Measurements from ENCODE around the gene RASSF4.

The RASSF4 gene

DNA sequence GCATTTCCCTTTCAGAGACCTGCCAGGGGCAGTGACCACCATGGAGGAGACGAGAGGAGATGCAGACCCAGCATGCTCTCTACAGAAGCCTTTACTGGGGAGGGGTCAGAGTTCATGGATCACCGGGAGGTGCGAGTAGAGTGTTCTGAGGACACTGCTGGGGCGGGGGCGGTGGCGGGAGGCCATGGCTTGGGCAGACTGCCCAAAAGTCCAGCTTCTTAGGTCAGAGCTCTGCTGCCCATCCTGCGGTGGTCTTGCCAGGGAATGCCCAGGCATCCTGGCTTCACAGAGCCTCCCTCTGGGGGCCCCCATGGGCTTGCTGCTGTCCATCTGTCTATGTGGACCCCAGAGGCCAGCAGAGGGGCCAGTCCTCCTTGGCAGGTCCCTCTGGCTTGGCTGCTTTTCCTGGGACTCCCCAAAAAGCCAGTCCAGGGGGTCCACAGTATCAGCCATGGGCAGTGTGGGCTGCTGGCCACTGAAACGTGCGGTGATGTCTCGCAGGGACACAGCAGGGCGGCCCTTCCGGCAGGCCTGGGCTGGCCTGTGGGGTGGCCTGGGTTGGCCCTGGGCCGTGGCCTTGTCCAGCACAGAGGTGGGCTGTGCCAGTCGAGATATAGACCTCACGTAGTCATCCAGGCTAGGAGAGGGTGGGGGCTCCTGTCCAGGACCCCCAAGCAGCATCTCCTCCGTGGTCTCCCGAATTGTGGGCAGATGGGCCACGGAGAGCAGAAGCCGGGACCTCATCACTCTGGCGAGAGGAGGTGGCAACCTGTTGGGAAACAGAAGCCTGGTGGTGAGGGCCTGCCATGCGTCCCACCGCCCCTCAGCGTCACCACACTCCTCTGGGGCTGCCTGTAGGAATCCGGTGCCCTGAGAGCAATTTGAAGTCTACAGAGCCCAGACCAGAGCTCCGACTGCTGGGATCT is 17.9 kb downstream of the RASSF4 start:
- DNase-seq: no peak

DNA sequence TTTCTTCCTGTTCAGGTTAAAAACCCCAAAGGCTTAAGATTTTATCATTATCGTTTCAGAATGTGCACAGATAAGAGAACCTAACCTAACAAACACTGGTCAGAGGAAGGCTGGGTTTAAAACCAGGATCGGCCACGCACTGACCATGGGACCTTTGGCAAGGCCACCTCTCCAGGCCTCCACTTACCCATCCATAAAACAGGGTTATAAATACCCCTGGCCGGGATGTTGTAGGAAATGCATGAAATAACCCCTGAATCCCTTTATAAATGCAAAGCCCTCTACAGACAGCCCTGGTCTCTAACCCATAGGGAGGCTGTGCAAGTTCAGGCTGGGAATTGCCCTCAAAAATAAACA is 18.6 kb downstream of the RASSF4 start:
- no peak for DNase-seq

DNA sequence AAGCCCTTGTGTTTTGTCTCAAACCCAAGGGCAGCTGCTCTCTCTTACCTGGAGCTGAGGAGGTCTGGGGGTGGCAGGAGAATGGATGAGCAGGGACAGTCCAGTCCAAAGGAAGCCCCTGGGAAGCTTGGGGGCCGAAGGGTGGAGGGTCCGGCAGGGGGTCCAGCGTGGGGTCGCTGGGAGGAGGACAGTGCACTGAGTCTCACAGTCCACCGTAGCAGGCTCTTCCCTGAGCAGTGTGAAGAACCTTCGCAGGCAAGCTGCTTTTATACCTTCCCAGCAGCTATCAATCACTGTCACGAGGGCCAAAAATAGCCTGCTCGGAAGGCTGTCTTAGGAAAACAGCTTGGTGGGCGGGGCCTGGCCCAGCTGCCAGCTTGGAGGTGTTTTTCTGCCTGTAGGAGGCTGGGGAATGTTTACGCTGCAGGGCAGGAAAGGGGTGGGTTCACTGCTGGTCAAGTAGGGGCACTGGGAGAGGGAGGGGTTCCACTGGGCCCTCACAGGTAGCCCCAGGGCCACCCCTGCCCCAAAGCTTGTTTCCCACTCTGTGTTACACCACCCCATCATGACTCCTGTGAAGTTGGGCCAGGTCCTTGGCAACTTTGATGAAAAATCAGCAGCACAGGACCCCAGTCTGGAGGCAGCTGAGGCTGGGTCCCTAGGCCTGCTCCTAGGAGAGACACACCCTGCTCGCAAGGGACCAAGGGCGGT is 19.1 kb downstream of the RASSF4 start, which contains the start of gene DEPP1:
TSS of gene DEPP1 (minus strand) at position 240 of the 711 bp plus-strand sequence. CDS start 779 bp downstream, outside the sequence.
- peak; percentile 71 to 88 for DNase-seq

DNA sequence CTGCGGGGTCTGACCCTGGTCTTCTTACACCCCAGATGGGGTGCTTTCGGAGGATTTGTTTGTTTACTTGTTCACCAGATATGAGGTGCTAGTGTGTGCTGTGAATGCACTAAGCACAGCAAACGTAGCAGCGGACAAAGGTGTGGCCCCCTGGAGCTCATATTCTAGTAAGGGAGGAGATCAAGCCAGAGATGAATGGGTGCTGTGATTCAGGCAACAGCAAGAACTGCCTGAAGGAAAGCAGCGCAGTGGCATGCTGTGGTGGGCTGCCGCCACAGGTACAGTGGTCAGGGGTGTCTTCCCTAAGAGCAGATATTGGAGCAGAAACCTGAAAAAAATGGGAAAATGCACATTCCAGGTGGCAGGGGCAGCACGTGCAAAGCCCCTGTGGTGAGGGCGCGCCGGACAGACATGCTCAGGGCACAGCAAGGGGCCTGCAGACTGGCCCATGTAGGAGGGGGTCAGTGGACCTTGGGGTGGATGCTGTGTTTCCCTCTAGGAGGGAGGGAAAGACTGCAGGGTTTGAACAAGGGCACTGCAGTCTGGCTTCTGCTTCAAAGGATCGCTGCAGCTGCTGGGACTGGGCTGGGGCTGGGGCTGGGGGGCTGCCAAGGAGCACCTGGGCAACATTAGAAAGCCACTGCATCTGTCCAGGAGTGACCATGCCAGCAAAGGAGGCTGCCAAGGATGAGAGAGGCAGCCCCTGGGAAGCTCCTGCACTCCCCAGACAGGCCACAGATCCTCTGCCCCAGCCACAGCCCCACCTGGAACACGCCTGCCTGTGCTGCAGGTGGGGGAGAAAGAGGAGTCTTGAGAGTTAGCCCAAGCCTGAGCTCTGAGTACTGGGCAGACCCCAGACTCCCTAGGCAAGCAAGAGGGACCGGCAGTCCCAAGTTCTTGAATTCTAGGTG is 19.9 kb downstream of the RASSF4 start:
- DNase-seq: no peak

DNA sequence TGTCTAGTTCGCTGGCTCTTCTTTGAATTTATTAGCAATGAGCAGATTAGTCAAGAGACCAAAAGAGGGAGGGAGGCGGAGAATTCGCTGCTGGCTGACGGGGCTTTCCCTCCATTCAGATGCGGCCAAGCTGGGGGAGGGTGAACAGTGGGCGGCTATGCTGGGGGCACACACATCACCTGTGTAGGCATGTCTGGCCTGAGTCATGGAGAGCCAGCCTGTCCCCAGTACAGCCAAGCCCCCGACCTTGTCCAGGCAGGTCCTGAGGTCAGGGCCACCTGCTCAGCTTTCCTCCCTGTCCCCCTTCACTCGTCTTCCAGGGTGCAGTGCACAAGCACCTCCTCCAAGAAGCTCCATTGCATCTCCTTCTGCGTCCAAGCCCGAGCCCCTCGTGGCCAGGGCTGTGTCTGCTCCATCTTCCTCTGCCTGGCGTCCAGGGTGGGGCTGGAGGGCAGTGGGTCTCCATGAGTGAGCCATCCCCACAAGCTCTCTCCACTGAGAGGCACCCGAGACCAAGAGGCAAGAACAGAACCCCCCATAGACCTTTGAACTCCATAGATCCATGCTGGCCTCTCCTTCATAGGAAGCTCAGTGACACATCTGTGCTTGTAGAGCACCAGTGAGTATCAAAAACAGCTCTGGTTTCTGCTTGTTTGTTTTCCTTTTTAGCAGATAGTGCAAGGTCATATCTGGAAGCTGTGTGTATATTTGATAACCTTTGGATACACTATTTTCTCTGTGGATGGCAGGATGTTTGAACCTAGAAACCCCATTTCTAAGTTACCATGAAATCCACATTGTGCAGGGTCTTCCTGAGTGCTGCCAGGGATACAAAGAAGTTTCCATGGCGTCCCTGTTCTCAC is 20.9 kb downstream of the RASSF4 start:
- DNase-seq: no peak

DNA sequence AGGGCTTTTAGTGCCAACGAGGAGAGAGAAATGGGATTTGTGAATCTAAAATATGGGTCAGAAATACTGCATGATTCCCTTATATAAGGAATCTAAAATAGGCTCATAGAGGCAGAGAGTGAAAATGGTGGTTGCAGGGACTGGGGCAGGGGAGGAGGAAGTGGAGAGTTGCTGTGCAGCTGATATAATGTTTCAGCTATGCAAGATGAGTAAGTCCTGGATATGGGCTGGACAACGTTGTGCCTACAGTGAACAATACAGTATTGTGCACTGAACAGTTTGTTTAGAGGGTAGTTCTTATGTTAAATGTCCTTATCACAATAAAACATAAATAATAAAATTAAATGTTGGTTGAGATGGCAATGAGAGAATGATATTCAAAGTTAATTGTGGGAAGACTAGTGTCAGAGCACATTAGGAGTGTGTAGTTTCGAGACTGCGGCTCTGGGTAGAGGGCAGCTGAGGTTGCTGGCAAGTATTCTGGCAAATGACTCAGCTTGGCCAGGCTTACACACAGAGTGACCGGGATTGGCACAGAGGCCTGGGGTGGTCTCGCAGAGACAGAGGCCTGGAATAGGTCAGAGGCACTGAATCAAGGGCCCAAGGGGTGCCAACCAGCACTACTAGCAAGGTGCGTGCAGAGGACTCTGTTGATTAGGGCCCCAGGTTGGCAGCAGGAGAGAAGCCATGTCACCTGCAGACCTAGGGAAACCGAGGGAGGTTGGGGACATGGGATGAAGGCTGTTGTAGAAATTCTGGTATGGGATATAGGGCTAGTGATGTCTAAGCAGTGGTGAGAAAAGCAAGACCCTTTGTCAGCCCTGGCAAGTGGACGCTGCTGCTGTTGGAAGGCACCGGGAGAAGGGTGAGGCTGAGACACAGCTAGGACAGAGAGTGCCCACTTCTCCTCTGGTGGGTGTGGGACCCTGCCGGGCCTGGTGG is 21.8 kb downstream of the RASSF4 start:
- no peak for DNase-seq

DNA sequence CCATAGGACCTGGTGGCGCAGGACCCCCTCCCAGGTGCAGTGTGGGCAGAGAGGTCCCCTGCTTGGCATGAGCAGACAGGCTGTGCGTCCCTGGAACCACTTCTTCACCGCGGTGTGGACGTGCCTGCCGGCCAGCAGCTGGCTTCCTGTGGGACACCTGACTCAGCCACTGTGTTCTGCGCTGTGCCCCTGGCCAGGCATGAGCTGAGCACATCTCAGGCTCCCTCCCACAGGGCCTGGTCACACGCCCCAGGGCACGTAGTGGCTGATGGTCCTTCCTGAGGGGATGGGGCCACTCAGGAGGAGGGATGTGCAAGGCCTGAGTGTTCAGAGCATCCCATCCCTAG is 22.5 kb downstream of the RASSF4 start:
- DNase-seq: no peak

DNA sequence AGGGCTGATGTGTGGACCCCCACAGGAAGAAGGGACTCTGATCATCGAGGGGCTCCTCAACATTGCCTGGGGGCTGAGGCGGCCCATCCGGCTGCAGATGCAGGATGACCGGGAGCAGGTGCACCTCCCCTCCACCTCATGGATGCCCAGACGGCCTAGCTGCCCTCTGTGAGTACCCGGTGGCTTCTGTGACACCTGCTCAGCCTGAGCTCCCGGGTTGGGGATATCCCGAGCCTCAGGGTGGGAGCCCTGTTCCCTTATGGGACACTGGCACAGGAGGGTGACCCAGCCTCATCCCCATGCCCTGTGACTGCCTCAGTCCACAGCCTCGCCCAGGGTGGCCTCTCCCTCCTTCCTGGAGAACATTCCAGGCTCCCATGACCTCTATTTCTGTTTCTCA is 22.9 kb downstream of the RASSF4 start:
- no peak for DNase-seq

DNA sequence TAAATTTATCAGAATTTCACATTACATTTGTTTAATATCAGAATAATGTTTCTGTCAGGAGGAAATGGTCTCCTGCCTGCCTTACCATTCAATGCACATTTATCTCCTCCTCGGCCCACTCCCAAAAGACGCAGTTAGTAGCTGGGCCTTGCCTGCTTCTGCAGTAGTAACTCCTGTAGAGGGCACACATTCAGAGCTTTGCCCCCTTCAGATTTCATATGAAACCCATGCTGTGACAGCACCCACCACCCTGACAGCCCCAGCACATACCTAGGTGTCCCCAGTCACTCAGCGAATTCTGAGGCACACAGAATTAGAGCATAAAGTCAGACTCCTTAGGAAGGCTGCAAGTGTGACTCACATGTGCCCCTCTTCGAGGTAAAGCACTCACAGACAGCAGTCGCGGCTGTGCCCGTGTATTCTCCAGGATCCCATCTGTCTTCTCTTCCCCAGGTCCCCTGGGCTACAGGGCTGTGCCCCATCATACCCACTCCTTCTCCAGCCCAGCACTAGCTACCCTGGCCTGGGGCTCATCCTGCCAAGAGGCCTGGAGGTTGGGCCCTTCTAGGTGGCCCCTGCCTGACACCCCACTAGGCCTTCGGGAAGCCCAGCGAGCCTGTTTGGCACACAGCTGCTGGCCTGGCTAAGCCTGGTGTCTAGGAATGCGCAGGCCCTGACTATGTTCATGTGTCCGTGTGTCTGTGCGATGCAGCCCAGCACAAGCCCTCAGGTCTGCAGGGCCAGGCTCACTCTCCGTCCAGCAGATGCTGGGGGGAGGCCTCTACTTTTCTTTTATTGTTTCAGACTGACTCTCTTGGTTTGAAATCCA is 23.7 kb downstream of the RASSF4 start:
- no peak for DNase-seq

DNA sequence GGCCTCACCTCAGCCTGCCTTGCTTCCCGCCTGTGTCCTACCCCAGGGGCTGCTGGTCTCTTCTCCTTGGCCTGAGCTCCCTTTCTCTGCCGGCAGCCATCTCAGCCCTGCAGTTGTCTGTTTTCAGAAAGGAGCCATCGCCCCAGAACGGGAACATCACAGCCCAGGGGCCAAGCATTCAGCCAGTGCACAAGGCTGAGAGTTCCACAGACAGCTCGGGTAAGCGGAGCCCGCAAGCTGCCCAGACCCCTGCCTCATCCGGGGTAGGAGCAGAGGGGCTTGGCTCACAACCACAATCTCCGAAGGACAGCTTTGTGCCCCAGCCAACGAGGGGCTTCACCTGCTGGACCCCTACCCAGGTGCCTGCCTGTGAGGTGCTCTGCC is 24.3 kb downstream of the RASSF4 start:
- DNase-seq: no peak

DNA sequence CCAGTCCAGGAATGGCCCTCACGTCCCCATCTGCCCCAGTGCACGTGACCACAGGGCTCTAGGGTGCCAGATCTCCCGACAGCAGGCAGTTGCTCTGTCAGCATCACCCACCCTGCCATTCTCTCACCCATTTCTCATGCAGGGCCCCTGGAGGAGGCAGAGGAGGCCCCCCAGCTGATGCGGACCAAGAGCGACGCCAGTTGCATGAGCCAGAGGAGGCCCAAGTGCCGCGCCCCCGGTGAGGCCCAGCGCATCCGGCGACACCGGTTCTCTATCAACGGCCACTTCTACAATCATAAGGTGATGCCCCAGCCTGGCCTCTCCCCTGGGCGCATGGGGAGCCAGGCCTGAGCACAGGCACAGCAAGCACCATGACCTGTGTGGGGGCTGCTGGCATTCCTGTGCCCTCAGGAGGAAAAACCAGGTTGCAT is 25.1 kb downstream of the RASSF4 start:
- DNase-seq: no peak

DNA sequence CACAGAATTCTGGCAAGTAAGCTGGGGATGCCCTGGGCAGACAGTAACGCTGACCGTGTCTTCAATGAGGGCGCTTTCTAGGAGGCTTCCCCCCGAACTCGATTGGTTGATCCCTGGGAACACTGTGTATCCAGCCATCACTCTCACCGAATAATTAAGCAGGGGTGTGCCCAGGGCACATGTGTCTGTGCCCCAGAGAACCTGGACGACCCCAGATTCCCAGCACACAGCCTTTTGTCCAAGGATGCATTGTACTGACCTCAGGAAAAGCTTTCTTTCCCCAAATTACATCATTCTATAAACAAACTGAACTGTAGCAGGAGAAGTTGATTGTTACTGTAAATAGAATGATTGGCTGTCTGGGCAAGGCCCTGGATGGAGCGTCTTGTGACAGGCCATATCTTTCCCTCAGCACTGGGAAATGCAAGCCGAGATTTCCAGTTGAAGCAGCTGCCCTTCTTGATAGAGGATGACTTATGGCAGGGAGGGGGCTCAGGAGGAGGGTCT is 25.6 kb downstream of the RASSF4 start:
- no peak for DNase-seq

DNA sequence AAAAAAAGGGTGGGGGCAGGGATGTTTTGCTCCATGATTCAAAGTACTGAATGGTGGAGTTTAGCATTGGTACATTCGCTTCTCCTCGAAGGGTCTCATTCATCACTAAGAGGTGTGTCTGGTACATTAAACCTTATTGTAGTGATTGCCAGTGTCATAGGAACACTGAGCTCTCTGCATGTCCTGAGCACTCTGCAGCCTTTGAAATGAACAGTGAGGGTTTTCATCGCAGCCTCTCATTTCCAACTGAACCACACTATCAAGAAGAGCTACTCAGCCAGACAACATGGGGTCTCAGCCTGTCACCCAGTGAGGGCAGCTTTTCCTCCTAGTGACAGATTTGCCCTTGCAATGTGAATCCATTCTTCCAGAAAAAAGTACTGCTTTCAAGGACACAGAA is 26.6 kb downstream of the RASSF4 start:
- DNase-seq: no peak

DNA sequence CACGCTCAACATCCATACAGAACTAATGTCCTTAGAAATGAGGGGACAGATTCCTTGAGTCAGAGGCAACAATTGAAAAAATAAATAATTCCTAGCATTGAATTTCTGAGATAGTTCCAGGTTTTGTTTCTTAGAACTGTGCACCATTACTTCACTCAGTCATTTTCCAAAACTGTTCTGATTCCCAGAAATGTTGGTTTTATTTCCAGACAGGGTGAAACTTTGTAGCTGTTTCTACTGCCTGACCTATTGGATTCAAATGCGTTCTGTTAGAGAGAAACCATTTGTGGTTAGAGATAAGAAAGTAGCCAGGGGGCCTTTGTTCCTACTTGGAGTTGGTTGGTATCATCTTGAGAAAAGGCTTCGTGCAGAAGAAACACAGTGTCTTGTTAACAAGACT is 27.1 kb downstream of the RASSF4 start:
- DNase-seq: no peak

DNA sequence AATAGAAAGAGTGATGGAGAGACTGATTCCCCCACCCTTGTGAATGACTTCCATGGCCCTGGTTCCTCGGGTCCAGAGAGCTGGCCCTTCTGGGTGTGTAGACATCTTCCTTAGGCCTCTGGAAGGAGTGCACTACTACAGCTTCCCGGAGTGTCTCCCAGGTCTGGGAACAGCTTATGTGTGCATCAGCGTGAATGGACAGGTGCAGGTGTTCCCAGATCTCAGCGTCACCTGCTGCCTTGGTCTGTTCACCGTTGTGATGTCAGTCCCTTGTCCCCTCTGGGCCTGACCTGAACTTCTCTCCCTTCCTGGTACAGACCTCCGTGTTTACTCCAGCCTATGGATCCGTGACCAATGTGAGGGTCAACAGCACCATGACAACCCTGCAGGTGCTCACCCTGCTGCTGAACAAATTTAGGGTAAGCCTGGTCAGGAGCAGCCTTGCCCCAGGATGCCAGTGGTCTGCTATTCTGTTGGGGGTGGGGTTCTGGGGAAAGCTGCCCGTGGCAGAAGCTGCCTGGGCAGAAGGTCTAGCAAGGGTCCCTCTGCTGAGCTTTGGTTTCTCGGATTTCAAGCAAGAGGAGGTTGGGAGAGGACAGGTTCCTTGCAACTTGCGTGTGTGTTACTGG is 29.5 kb downstream of the RASSF4 start:
- no peak for DNase-seq

DNA sequence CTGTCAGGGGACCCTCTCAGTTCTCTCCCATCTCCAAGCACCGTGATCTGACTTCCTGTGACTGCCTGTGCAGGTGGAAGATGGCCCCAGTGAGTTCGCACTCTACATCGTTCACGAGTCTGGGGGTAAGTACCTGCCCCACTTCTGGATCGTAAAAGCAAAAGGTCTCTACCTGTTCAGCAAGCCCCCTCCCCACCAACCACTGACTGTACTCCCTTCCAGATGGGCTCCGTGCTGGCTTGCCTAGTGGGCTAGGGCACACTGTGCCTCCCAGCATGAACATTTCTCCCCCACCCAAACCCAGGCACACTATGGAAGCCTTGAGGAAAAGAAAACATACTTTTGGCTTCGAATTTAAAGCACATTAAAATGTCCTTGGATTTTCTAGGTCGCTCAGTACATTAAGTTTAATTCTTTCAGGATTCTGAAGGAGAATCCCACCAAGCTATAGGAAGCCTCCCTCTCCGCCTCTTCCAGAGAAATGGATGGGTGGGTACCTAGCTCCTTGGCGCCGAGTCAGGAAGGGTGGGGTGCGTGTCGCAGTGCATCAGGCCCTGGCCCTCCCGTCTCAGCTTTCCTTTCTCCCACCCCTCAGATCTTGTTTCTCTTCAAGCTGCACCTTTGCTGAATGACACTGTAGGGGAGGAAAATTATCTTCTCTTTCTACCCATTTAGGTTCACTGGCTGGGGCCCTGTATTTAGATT is 30.1 kb downstream of the RASSF4 start:
- DNase-seq: no peak

DNA sequence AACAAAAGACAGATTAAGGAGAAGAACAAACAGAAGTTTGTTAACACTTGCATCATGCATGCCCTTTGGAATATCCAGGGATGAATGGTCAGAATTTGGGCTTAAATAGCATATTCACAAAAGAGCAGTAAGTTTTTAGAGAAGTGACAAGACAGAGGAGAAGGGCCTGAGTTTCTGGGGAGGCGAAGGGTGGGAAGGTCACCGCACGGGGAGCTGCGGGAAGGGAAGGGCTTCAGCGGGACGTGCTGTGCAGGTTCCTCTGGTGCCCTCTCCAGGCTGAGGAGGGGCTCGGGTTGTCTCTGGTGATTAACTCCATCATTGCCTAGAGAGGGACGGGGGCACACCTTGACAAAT is 30.7 kb downstream of the RASSF4 start:
- DNase-seq: peak in 1 of 2 experiments; percentile 6

DNA sequence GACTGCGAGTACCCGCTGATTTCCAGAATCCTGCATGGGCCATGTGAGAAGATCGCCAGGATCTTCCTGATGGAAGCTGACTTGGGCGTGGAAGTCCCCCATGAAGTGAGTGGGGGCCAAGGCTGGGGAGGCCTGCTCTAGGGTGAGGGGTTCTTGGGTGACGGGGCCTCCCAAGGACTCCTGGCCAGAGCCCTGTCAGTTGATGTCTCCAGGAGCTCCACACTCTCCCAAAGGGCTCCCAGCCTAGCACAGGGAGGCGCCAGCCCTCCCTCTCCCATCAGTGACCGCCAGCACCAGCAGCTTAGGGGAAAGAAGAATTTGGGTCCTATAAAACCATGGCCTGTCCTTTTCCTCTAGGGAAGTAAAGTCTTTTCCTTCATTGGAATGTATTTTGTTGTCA is 31.4 kb downstream of the RASSF4 start:
- DNase-seq: no peak

DNA sequence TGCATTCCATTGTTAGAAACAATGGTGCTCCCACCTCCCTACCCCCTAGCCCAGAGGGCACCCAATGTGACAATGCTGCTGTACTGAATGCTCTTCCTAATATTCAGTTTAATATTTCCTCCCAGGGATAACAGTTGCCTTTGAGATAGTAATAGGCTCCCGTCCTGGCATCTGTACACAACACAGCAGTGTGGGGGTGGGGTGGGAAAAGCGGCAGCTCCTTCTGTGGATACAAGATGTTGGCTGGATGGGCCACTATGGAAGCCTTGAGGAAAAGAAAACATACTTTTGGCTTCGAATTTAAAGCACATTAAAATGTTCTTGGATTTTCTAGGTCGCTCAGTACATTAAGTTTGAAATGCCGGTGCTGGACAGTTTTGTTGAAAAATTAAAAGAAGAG is 32.0 kb downstream of the RASSF4 start:
- no peak for DNase-seq

All from NCI-H524 (cell line).